ENCODE results near the gene RIMKLA. TPM values are rescaled to one million over a fixed set of nuclear protein-coding genes. Genes with fewer than 3 reads are reported as not detected.

RIMKLA gene
- total RNA-seq, 1 donor from 2014 or later, result 0.25 TPM

- TF ChIP-seq POLR2A (IDR thresholded peaks at IDR 0.05), result no peak
- TF ChIP-seq, protein P1, sequence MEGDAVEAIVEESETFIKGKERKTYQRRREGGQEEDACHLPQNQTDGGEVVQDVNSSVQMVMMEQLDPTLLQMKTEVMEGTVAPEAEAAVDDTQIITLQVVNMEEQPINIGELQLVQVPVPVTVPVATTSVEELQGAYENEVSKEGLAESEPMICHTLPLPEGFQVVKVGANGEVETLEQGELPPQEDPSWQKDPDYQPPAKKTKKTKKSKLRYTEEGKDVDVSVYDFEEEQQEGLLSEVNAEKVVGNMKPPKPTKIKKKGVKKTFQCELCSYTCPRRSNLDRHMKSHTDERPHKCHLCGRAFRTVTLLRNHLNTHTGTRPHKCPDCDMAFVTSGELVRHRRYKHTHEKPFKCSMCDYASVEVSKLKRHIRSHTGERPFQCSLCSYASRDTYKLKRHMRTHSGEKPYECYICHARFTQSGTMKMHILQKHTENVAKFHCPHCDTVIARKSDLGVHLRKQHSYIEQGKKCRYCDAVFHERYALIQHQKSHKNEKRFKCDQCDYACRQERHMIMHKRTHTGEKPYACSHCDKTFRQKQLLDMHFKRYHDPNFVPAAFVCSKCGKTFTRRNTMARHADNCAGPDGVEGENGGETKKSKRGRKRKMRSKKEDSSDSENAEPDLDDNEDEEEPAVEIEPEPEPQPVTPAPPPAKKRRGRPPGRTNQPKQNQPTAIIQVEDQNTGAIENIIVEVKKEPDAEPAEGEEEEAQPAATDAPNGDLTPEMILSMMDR (IDR thresholded peaks at IDR 0.05), result no peak
- TF ChIP-seq POLR2AphosphoS5 (IDR thresholded peaks at IDR 0.05; ENCODE audit: insufficient read depth in 1 of 2, low read depth in 1 of 2), result no peak
- Histone ChIP-seq H3K9me3 (no peaks in the 10 kb centered on the region), H3K27me3 (no peaks in the 10 kb centered on the region), H3K27ac (no peak overlapping the region), H3K4me3 (no peak overlapping the region), H3K36me3 (no peaks in the 10 kb centered on the region), H3K4me1 (no peaks in the 10 kb centered on the region)
- intact Hi-C loops (cut with DNase I), result no loop called here
- no peak for DNase-seq (ENCODE audit: extremely low spot score in 2 of 2)
Observed at GRCh38 chr1:42427240-42427639, 46.6 kb downstream of the RIMKLA start.

- intact Hi-C loops (cut with DNase I), result no loop called here
- no peak overlapping the region for H3K27ac ChIP-seq
- no peak overlapping the region for H3K4me3 ChIP-seq
- TF ChIP-seq POLR2AphosphoS5 (IDR thresholded peaks at IDR 0.05; ENCODE audit: insufficient read depth in 1 of 2, low read depth in 1 of 2) (no peak), POLR2A (IDR thresholded peaks at IDR 0.05) (no peak)
- TF ChIP-seq, protein P1 (IDR thresholded peaks at IDR 0.05), result no peak
- no peak for DNase-seq (ENCODE audit: extremely low spot score in 2 of 2)
- no peaks in the 10 kb centered on the region for H3K36me3 ChIP-seq
- no peaks in the 10 kb centered on the region for H3K27me3 ChIP-seq
- H3K4me1 ChIP-seq, result no peaks in the 10 kb centered on the region
- H3K9me3 ChIP-seq, result no peaks in the 10 kb centered on the region
Observed at GRCh38 chr1:42429603-42430002, 49.0 kb downstream of the RIMKLA start.

- Histone ChIP-seq H3K36me3 (no peaks in the 10 kb centered on the region), H3K4me3 (no peak overlapping the region), H3K9me3 (no peaks in the 10 kb centered on the region), H3K27me3 (no peaks in the 10 kb centered on the region), H3K27ac (no peak overlapping the region), H3K4me1 (no peaks in the 10 kb centered on the region)
- intact Hi-C loops (cut with DNase I), result no loop called here
- no peak for DNase-seq (ENCODE audit: extremely low spot score in 2 of 2)
- TF ChIP-seq, protein P1 (IDR thresholded peaks at IDR 0.05), result no peak
- no peak for TF ChIP-seq POLR2AphosphoS5 (IDR thresholded peaks at IDR 0.05; ENCODE audit: insufficient read depth in 1 of 2, low read depth in 1 of 2)
- no peak for TF ChIP-seq POLR2A (IDR thresholded peaks at IDR 0.05)
Observed at GRCh38 chr1:42430286-42431135, 49.9 kb downstream of the RIMKLA start.

- Histone ChIP-seq H3K27me3 (no peaks in the 10 kb centered on the region), H3K4me3 (no peak overlapping the region), H3K27ac (no peak overlapping the region), H3K9me3 (no peaks in the 10 kb centered on the region), H3K36me3 (no peaks in the 10 kb centered on the region), H3K4me1 (no peaks in the 10 kb centered on the region)
- intact Hi-C loops (cut with DNase I), result no loop called here
- DNase-seq (ENCODE audit: extremely low spot score in 2 of 2), result no peak
- TF ChIP-seq POLR2A (IDR thresholded peaks at IDR 0.05) (no peak), POLR2AphosphoS5 (IDR thresholded peaks at IDR 0.05; ENCODE audit: insufficient read depth in 1 of 2, low read depth in 1 of 2) (no peak)
- TF ChIP-seq, protein P1 (IDR thresholded peaks at IDR 0.05), result no peak
Observed at GRCh38 chr1:42431514-42431913, 50.9 kb downstream of the RIMKLA start.

- no peak for DNase-seq (ENCODE audit: extremely low spot score in 2 of 2)
- Histone ChIP-seq H3K36me3 (no peaks in the 10 kb centered on the region), H3K9me3 (no peaks in the 10 kb centered on the region), H3K4me3 (no peak overlapping the region), H3K4me1 (no peaks in the 10 kb centered on the region), H3K27ac (no peak overlapping the region), H3K27me3 (no peaks in the 10 kb centered on the region)
- TF ChIP-seq, protein P1 (IDR thresholded peaks at IDR 0.05), result no peak
- TF ChIP-seq POLR2A (IDR thresholded peaks at IDR 0.05), result no peak
- TF ChIP-seq POLR2AphosphoS5 (IDR thresholded peaks at IDR 0.05; ENCODE audit: insufficient read depth in 1 of 2, low read depth in 1 of 2), result no peak
- intact Hi-C loops (cut with DNase I), result no loop called here
Observed at GRCh38 chr1:42432714-42433113, 52.1 kb downstream of the RIMKLA start.

Measured in vagina (tissue), 2 donors.